ENCODE results near the gene SCAF11. TPM values are rescaled to one million over a fixed set of nuclear protein-coding genes. Genes with fewer than 3 reads are reported as not detected.
"Not testable (repeated sequence)": the region's sequence is repeated elsewhere in the genome, so short reads cannot be mapped to it uniquely, and the experiment has no call there.

Gene SCAF11, protein sequence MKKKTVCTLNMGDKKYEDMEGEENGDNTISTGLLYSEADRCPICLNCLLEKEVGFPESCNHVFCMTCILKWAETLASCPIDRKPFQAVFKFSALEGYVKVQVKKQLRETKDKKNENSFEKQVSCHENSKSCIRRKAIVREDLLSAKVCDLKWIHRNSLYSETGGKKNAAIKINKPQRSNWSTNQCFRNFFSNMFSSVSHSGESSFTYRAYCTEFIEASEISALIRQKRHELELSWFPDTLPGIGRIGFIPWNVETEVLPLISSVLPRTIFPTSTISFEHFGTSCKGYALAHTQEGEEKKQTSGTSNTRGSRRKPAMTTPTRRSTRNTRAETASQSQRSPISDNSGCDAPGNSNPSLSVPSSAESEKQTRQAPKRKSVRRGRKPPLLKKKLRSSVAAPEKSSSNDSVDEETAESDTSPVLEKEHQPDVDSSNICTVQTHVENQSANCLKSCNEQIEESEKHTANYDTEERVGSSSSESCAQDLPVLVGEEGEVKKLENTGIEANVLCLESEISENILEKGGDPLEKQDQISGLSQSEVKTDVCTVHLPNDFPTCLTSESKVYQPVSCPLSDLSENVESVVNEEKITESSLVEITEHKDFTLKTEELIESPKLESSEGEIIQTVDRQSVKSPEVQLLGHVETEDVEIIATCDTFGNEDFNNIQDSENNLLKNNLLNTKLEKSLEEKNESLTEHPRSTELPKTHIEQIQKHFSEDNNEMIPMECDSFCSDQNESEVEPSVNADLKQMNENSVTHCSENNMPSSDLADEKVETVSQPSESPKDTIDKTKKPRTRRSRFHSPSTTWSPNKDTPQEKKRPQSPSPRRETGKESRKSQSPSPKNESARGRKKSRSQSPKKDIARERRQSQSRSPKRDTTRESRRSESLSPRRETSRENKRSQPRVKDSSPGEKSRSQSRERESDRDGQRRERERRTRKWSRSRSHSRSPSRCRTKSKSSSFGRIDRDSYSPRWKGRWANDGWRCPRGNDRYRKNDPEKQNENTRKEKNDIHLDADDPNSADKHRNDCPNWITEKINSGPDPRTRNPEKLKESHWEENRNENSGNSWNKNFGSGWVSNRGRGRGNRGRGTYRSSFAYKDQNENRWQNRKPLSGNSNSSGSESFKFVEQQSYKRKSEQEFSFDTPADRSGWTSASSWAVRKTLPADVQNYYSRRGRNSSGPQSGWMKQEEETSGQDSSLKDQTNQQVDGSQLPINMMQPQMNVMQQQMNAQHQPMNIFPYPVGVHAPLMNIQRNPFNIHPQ (N-terminal part only)
- total RNA-seq: 156 TPM

DNA sequence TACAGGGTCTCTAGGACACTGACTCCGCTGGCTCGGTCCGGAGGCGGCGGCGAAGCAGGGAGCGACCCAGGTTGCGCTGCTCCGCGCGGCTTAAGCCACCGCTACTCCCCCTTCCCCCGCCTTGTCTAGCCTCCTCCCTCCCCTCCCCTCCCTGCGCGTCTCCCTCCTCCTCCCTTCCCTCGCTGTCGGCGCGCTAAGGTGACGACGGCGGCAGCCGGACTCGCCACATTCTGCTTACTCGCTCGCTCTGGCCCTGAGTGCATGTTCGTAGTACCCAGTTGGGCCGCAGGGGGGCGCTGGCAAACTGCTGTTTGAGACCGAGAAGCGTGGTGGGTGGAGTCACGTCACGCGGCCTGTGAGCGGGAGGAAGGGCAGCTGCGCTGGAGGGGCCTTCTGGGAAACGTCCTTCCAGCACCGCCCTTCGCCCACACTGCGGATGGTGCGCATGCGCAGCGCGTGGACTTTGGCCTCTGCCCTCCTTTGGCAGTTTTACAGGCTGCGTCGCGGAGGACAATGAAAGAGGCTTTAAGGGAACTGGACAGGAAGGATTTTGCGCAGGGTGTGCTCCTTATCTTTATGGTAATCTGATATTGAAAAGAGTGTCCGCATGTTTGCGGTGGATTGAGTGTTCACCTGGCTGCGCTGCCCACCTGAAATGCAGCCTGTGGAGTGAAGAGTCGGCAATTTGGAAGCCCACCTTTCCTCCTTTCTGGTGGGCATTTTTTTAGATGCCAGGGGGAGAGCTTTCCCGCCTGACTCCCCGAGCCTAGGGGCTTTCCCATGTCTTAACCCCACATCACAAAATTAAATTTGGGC, at the start of gene SCAF11:
Gene SCAF11, minus strand, starts transcription at position 107 of the 816 bp plus-strand sequence. CDS start 26,407 bp downstream, outside the sequence.
- intact Hi-C loops (cut with DNase I): no loop called here
- ATAC-seq (peak; percentile 97), DNase-seq (ENCODE audit: low spot score) (peak; percentile 100)

- ATAC-seq; DNase-seq (ENCODE audit: low spot score); intact Hi-C loops (cut with DNase I): not testable (repeated sequence)
These were observed 46.7 kb upstream of the SCAF11 start for GRCh38 chr12:46037066-46037465.

GRCh38 chr12:46027172-46027571, 36.8 kb upstream of the SCAF11 start:
- intact Hi-C loops (cut with DNase I): no loop called here
- DNase-seq (ENCODE audit: low spot score): no peak
- no peak for ATAC-seq

- DNase-seq (ENCODE audit: low spot score): no peak
- intact Hi-C loops (cut with DNase I): no loop called here
- no peak for ATAC-seq
These were observed 33.7 kb upstream of the SCAF11 start for GRCh38 chr12:46024099-46024498.

GRCh38 chr12:46020768-46021167, 30.4 kb upstream of the SCAF11 start:
- ATAC-seq (no peak), DNase-seq (ENCODE audit: low spot score) (no peak)
- intact Hi-C loops (cut with DNase I): no loop called here

DNA sequence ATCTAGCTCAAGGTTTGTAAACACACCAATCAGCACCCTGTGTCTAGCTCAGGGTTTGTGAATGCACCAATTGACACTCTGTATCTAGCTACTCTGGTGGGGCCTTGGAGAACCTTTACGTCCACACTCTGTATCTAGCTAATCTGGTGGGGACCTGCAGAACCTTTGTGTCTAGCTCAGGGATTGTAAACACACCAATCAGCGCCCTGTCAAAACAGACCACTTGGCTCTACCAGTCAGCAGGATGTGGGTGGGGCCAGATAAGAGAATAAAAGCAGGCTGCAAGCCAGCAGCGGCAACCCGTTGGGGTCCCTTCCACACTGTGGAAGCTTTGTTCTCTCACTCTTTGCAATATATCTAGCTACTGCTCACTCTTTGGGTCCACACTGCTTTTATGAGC, 28.3 kb upstream of the SCAF11 start:
- ATAC-seq; DNase-seq (ENCODE audit: low spot score); intact Hi-C loops (cut with DNase I): not testable (repeated sequence)

DNA sequence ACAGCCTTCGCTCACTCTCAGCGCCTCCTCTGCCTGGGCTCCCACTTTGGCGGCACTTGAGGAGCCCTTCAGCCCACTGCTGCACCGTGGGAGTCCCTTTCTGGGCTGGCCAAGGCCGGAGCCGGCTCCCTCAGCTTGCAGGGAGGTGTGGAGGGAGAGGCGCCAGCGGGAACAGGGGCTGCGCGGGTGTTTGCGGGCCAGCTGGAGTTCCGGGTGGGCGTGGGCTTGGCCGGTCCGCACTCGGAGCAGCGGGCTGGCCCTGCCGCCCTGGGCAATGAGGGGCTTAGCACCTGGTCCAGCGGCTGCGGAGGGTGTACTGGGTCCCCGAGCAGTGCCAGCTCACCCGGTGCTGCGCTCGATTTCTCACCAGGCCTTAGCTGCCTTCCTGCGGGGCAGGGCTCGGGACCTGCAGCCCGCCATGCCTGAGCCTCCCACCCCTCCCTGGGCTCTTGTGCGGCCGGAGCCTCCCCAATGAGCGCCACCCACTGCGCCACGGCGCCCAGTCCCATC, 27.5 kb upstream of the SCAF11 start:
- DNase-seq (ENCODE audit: low spot score); ATAC-seq; intact Hi-C loops (cut with DNase I): not testable (repeated sequence)

DNA sequence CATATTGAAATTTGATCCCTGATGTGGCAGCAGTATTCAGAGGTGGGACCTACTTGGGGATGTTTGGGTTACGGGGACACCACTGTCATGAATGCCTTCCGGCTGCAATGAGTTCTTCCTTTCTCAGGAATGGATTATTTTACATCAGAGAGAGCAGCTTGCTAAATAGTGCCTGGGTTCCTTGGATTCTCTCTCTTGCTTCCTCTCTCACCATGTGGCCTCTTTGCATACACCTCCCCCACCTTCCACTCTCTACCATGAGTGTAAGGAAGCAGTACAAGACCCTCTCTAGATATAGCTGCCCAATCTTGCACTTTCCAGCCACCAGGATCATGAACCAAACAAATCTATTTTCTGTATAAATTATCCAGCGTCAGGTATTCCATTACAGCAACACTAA, 15.4 kb upstream of the SCAF11 start:
- intact Hi-C loops (cut with DNase I): no loop called here
- no peak for ATAC-seq

DNA sequence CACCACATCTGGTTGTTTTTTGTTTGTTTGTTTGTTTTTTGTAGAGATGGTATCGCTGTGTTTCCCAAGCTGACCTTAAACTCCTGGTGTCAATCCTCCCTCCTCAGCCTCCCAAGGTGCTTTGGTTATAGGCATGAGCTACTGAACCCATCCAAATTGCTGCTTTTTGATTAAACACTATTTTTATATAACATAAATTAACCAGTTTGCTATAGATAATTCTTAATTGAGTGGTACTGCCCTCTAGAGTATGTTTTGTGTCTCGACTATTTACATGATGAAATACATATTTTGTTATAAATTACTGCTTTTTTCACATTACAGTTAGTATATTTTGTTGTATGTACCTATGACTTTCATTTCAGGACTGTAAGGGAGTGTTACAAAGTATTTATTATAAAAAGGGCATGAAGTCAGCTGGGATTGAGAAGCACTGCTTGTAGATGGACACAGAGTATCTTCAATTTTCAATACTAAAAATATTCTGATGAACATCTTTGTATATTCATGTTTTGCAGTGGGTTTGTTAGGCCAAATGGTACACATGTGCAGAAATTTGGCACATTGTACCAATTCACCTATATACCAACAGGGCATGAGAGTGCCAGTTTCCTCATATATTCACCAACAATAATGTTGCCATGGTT, 14.9 kb upstream of the SCAF11 start:
- ATAC-seq (no peak), DNase-seq (ENCODE audit: low spot score) (no peak)
- intact Hi-C loops (cut with DNase I): no loop called here

More for the DNA sequence above, 15.4 kb upstream of the SCAF11 start:
- DNase-seq (ENCODE audit: low spot score): no peak

DNA sequence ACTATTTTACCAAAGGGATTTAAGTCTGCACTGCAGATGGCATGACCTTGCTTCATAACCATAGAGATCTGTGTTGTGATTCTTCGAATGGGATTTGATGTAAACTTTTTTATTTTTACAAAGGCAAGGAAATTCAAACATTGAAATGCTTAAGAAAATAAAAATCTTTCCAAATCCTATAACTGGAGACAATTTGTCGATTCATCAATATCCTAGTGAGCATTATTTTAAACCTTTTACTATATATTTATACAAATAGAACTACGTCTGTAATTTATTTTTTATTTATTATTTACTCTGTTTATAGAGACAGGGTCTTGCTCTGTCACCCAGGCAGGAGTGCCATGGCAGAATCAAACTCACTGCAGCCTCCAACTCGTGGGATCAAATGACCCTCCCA, 14.3 kb upstream of the SCAF11 start:
- ATAC-seq: no peak
- intact Hi-C loops (cut with DNase I): no loop called here

DNA sequence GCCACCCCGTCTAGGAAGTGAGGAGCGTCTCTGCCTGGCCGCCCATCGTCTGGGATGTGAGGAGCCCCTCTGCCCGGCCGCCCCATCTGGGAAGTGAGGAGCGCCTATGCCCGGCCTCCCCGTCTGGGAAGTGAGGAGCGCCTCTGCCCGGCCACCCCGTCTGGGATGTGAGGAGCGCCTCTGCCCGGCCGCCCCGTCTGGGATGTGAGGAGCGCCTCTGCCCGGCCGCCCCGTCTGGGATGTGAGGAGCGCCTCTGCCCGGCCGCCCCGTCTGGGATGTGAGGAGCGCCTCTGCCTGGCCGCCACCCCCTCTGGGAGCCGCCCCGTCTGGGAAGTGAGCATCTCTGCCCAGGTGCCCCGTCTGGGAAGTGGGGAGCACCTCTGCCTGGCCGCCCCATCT, 9.7 kb upstream of the SCAF11 start:
- DNase-seq (ENCODE audit: low spot score); ATAC-seq; intact Hi-C loops (cut with DNase I): not testable (repeated sequence)

More for the DNA sequence above, 14.3 kb upstream of the SCAF11 start:
- no peak for DNase-seq (ENCODE audit: low spot score)

DNA sequence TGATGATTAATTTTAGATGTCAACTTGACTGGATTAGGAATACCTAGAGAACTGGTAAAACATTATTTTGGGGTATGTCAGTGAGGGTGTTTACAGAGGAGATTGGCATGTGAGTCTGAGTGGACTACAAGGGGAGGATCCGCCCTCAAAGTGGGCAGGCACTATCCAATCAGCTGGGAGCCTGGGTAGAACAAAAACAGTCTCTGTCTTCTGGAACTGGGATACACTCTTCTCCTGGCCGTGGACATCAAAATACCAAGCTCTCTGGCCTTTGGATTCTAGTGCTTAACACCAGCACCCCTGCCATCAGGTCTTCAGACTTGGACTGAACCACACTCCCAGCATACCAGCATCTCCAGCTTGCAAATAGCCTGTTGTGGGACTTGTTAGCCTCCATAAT, 4.4 kb upstream of the SCAF11 start:
- DNase-seq (ENCODE audit: low spot score) (no peak), ATAC-seq (no peak)
- intact Hi-C loops (cut with DNase I): no loop called here

DNA sequence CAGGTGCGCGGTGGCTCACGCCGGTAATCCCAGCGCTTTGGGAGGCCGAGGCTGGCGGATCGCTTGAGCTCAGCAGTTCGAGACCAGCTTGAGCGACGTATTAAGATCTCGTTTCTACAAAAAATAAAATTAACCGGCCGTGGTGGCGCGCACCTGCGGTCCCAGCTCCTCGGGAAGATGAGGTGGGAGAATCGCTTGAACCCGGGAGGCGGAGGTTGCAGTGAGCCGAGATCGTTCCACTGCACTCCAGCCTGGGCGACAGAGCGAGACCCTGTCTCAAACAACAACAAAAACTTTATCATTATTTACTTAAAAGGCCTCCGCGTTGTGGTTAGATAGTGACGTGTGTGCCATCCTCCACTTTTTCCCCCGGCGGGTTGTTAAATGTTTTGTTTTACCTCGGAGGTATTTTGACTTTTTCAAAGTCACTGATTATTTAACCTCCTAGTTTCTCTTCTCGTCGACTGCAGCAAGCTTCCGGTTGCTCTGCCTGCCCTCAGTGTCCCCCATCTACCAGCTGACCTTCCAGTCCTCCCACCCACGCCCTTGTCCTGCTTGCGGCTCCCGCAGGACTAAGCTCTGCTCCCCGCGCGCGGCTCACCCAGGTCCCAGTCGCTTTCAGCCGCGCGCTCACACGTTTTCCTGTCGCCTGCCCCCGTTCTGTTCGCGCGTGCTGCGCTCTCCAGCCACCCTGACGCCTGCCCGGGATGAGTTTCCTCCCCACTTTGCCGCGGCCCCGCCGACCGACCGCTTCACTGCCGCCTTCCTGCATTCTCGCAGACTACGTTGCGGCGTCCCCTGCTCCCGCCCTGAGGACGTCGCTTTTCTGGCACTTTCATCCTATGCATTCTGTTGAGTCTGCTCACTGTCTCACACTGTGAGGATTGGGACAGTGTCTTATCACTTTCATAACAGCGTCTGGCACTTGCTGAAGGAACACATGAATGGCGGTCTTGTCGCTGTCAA, 1.2 kb upstream of the SCAF11 start:
- DNase-seq (ENCODE audit: low spot score) (peak; percentile 83), ATAC-seq (peak; percentile 59)
- intact Hi-C loops (cut with DNase I): no loop called here

- ATAC-seq (peak; percentile 45), DNase-seq (ENCODE audit: low spot score) (peak; percentile 80)
- intact Hi-C loops (cut with DNase I): no loop called here
These were observed 480 bp downstream of the SCAF11 start for GRCh38 chr12:45989721-45990467.

GRCh38 chr12:45989287-45989686, 1.1 kb downstream of the SCAF11 start:
- intact Hi-C loops (cut with DNase I): no loop called here
- ATAC-seq: no peak

GRCh38 chr12:45988264-45988663, 2.1 kb downstream of the SCAF11 start:
- DNase-seq (ENCODE audit: low spot score): no peak
- intact Hi-C loops (cut with DNase I): no loop called here
- no peak for ATAC-seq

More at GRCh38 chr12:45989287-45989686, 1.1 kb downstream of the SCAF11 start:
- DNase-seq (ENCODE audit: low spot score): no peak
